Renal pelvis (tissue), 4 donors: ENCODE data around the gene ELMO2. TPM values are rescaled to one million over a fixed set of nuclear protein-coding genes. Genes with fewer than 3 reads are reported as not detected.
A peak's percentile ranks its signal among the peaks of the same experiment; 100 is the strongest.

Experiments used
- DNase-seq: peaks from one replicate; pipeline ENCODE4 v3.0.0-alpha.2; 2013
- polyA plus RNA-seq, 3 donors: library from polyadenylated mRNA; unstranded; fragments of 120-200 nt; gene quantifications; one replicate each; pipeline ENCODE4 v1.2.1, GENCODE V29; 2013; ENCODE audit not compliant: insufficient read length in 3 of 3

Gene ELMO2
- polyA plus RNA-seq, 3 donors, result 56.3 to 74.3 (median 67.4) TPM

DNA sequence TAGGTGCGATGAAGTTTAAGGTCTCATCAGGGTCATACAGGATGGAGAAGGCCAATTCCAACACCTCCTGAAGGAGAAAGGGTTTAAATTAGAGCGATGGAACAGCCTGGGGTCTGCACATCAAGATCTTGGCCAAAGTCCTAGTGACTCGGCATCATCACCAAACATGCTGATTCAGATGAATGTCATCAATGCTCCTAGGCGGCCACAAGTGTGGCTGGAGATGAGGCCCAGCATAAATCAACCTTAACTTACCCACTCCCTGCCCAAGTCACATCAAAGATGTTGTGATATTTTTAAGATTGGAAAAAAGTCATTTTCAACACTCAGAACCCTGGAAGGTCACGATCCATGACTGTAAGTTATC lies 37.5 kb downstream of the ELMO2 start:
- no peak for DNase-seq

DNA sequence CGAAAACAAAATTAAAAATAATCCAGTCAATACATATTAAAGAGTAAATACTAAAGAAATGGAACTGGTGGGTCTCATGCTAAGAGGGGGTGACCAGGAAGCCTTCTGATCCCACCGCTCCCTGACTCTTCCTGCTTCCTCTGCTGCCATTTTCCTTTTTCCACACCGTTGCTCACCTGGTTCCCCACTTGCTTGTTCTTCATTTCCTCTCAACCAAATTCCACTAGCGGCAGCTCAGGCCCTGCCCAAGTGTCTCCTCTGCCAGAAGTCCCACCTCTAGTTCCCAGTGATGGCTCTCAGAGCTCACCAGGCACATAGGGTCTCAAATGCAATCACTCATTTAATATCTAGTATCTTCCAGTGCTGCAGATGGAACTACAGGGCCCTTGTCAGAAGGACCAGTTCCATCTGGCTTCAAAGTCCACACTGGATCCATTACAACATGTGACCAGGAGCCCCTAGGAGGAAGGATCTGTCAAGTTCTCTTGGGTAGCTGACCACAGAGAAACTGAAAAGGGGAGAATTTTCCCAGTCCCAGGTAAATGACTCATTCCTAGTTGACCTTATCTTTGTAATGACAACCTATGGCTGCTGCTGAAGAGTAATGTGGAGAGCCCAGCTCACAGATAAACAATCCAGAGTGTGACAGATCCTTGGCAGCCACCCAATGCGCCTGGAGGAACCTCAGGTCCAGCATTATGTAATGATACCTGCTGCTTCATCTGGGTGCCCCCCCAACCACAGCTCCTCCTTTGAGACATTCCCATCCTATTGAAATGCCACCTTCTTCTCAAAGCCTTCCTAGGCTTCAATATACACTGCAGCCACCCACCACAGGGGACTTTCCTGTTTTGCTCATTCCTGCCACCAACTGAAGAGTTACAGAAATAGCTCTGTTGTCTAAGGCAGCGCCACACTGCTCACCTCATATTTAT lies 38.2 kb downstream of the ELMO2 start:
- DNase-seq, result no peak

DNA sequence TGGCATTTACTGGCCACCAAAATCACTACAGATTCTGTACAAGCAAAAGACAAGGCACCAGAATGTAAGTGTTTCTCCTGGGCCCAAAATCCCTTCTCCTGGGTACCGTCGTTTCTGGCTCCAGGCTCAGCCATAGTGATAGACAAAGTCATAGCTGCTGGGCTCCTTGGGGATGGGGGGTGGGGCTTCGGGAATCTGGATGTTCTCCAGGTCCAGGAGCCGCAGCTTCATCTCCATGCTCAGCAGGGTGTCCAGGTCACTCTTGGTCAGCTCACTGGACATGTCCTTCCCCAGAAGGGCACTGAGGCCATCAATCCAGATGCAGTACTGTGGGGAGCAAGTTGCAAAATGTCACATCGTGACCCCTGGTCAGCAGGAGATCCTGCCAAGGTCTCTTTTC lies 39.2 kb downstream of the ELMO2 start:
- no peak for DNase-seq

DNA sequence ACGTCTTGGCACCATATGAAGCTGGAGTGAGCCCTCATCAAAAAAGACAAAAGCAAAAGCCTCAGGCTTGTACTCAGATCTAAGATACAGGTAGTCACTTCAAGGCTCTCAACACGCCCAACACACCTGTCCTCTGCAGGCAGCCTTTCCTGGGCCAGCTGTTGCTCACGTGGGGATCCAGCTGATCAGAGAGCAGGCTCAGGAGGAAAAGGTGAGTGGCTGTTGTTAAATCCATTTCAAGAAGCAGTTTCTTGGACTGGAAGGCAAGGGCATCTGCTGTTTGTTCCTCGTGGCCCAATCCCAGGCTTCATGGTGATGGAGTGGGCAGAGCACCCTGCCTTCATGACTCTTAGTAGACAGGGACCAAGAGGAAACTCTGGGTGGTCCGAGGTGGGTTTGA lies 39.6 kb downstream of the ELMO2 start:
- DNase-seq, result no peak

DNA sequence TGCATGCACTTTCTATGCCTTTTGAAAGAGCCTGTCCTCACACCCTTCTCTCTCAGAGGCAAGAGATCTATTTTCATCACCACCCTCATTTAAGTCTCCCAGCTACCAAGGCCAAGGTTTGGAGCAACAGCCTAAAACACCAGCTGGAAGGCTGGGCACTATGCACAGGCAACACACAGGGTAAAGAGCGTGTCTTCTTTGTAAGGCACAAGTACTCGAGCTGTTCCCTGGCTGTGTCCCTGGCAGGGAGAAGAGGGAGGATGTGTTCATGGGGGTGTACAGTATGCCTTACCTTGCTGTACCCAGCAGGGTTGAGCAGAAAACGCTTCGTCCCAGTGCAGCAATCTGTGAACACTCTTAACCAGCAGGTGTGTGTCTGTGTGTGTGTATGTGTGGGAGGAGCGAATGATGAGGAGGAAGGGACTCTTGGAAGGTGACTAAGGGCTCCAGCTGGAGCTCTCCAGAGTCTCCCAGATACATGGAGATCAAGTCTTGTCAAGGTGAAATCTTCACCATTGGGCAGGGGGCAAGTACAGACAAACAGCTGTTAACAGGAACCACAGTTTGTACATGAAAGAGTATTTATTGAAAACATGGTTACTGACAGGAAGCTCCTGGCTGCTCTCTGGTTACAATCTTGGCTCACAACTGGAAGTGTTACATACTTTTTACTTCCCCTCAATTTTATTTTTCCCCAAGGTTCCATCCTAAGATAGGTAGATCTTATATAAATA lies 40.8 kb downstream of the ELMO2 start:
- no peak for DNase-seq

DNA sequence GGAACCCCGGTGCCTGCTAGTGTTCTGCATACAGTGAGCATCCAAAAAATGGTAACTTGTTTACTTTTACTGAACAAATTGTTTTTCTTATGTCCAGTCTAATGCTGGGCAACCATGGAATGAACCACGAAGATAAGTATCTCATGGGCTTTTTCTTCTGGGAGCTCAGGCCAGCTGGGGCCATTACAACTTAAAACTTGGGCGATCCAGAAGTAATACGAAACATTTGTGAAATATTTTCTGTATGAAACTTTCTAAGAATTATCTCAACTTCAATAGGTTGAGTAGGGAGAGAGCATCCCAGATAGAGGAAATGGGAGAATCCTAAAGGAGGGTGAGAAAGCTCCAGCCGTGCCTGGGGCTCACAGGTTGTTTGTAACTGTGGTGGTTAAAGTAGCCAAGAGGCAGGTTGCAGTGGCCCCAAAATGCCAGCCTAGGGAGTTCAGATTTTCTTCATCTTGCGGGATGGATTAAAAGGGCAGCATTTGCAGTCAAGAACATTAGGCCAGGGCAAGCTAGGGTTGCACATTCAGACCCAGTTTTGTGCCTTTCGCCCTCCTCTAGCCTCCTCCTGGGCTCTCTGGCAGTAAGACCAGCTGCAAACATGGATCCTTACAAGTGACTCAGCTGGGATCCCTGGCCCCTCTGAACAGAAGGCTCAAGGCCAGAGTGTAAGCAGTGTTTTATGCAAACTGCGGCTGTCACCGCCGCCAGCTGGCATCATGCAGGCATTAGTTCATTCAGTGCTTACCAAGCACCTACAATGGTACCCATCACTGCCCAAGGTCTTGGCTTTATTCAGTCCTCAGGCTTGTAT lies 41.5 kb downstream of the ELMO2 start:
- no peak for DNase-seq

DNA sequence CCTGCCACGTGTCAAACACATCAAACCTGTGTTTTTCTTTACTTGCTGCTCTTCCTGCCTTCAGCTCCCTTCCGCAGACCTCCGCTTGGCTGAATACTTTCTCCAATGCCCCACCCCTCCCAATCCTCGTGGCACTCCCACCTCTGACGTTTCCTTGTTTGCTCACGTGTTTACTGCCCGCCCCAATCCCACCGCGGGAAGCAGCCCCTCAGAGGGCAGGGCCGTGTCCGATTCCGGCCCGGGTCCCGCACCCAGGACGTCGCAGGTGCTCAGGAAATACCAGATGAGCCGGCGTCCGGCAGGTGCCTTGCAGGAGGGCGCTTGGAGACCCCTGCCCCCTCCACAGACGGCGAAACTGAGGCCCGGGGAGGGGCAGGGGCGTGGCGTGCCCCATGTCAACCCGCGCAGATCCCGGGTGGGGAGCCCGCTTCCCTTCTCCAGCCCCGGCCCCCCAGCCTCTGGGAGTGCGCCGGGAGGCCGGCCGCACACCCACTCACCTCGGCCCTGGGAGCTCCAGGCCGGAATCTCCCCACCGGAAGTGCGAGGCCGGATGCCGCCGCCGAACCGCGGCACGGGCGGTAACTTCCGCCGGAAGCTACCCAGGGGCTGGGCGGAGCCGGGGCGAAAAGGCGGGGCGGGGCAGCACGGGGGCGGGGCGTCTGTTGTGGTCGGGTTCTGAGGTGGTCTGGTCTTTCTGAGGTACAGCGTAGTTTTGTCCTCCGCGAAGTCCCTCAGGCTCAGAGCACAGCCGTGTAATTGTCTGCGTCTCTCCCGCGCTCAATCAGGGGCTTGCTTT lies 42.3 kb downstream of the ELMO2 start:
- peak; percentile 87 for DNase-seq

DNA sequence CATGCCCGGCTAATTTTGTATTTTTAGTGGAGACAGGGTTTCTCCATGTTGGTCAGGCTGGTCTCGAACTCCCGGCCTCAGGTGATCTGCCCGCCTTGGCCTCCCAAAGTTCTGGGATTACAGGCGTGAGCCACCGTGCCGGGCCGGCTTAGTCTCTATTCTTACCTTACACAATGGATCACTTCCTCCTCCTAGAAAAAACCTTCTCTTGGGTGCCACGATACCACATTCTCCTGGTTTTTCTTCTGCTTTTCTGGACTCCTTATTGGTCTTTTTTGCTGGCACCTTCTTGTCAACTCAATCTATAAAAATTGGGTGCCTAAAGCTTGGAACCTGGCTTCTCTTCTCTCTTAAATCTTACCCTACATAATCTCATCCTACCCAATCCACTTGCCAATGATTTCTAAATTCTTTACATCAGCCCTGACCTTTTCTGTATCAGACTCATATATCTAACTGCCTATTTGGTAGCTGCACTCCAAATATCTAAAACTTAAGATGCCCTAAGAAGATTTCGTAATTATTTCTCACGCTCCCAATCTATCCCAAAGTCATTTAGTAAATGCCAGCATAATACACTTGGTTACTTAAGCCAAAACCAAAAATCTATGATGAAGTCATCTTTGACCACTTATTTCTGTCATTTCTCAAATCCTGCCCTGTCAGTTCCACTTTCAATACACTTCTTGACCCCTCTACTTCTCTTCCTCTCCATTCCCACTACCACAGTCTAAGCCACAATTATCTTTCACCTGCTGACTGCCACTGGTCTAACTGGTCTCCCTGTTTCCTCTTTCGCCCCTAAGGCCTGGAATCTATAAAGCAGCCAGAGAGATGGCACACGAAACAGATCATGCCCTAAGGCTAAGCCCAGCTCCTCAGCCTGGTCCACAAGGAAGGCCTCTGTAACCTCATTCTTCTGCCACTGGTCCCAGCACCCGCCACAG lies 43.2 kb downstream of the ELMO2 start:
- no peak for DNase-seq

DNA sequence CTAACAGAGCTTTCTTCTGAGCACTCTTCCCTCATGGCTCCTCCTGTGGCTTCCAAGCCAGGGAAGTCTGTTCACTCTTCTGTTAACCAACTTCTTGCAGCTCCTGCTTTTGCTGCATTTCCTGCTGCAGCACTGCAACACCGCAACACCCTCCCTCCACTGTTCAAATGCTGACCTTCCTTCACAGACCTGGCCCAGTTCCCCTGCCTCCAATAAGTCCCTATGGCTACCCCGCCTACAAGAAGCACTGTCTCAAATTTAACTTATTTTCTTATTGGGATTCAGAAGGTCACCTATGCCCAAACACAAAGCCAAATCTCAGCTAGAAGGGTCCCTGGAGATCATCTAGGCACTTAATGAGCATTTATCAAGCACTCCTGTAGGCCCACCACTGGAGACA lies 44.6 kb downstream of the ELMO2 start:
- DNase-seq, result no peak

DNA sequence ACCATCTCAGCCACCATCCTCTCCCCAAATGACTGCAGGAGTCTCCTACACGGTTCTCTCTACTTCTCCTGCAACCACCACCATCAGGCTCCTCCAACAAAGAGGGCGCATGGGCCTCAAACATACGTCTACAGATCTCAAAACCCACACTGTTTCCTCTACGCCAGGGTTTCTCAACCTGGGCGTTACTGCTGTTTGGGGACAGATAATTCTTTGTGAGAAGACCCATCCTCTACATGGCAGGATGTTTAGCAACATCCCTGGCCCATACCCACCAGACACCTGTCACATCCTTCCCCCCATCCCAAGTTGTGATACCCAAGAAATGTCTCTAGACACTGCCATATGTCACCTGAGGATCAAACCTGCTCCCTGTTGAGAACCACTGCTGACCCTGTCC lies 45.0 kb downstream of the ELMO2 start:
- DNase-seq, result no peak

DNA sequence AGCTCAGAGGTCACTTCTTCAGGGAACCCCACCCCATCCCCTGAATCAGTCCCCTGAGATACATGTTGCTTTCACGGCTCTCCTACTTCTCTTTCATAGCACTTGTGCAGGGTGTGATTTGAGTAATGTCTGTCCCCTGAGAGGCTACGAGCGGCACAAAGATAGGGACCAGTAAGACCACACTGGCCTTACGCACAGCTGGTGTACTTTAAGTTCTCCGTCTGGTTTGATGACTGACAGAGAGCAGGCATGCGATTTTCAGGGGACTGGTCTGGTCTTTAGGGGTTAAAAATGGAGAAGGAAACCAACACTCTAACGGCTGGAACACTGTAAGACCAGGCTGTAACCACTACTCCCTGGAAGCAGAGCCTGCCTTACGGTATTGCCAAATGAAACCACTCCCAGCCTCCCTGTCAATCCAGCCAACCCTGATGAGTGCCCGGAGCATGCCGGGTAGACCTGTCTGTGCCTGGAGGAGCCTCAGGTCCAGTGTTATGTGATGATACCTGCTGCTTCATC lies 47.1 kb downstream of the ELMO2 start:
- DNase-seq, result no peak

DNA sequence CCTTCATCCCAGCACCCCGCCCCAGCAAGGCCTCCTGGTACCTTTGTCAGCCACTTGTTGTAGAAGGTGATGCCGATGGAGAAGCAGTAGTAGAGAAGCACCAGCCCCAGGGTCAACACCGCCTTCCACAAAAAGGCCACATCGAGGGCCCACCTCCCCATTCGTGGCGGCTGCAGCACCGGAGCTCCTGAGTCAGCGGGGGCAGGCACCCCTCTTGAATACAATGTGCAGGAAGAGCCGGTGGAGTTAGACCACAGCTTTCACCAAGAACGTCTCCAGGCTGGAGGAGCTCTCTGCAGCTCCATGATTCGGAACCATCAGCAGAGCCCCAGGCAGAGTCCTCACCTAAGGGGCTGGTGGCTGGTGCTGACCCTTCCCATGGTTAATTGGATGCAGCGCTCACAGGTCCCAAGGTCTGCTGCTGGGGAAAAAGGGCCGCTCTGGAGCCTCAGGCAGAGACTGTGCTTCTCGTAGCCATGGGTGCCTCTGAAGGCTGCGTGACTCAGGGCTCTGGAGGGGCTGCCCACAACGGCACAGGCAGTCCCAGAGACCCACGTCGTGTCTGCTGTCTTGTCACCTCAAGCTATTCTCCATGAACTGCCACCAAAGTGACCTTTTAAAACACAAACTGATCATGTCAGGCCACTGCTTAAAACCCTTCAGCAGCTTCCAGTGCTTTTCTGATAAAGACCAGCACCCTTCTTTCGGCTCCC lies 47.9 kb downstream of the ELMO2 start:
- DNase-seq, result no peak

DNA sequence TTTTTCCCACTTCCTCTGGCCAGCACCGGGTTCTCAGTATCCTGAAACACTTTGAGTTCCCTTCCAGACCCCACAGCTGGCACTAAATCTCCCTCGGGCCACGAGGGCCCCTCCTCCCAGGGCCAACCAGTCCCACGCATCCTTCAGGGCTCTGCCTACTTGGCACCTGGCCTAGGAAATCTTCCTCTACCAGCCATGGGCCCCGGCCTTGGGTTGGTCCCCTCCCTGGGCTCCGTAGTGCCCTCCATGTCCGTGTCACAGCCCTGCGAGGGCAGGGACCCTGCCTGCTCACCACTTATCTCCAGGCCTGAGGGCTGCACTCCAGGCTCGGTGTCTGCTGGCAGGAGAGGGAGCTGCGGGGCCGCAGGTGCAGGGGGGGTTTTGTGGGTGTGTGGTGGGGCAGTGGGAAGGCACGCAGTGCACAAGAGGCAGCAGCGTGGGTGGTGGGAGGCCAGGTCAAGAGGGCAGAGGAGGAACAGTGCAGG lies 49.3 kb downstream of the ELMO2 start:
- no peak for DNase-seq

DNA sequence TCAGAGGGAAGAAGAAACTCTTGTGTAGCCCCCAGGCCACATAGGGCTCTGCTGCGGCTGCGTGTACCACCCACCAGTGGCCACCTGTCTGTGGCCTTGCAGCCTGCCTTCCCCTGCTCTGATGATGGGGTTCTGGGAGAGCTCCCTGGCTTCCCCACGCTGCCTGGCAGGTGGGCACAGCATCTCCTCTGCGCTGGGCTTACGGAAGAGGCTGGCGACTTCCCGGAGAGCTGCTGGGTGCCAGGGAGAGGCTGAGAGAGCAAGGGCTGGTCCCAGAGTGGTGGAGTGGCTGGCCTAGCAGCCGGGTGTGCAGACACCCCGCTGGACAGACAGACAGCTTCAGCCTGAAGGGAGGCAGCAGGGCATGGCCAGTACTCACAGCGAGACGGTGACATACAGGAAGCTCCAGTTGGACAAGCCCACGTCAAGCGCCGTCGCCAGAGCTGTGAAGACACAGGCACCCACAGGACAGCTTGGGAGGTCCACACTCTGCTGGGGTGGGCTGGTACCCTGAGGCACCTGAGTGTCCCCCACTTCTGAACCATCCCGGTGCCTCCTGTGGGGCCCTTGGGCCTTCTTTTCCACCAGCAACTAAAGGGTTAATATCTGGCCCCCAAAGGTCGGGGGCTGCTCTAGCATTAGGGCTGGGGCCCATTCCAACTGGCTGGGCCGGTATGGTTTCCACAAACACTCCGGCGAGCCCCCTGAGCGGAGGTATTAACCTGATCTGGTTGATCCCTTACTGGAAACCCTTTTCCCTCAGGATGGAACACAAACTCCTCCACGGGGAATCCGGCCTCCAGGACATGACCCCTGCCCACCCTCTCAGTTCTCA lies 50.0 kb downstream of the ELMO2 start:
- no peak for DNase-seq

DNA sequence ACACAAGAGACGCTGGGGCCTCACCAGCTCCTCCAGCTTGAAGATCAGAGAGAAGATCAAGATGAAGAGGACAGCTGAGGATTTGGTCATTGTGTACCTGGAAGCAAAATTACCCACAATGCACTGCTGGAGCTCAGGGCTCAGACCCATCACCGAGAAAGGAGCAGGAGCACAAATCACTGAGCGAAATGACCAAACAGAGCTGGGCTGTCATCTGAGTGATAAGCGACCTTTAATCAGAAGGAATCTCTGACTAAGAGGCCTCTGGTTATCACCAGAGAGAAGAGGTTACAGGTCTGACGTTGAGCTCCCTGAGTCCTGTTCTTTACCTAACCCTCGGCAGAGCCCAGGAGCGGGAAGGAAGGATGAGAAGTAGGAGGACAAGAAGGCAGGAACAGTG lies 50.6 kb downstream of the ELMO2 start:
- no peak for DNase-seq

DNA sequence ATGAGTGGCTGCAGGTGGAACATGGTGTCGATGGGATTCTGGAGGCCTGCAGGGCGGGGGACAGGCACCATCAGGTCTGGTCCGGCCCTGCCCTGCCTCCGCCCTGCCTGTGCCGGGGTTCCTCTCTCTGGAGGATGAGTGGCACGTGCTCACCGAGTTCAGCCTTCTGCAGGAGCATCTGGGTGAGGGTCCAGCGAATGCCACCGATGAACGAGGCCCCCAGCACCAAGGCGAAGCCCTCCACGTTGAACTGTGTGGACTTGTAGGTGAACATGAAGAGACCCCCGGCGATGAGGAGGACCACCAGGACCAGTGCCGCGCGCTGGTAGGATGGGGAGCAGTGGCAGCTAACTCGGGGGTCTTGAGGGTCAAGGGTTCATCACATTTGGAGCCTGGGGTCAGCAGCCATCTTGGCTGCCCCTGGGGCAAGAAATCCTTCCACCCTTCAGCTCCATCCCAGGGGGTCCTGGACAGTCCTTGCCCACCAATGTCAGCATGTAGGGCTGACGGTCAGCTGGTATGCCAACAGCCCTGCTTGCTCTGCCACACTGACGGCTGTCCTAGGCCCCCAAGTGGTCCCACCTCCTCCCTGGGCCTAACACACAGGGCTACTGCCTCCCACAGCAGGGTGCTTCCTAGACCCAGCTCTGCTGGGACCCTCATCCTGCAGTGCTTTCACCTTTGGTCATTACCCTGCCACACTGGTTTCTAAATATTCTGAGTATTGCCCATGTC lies 51.3 kb downstream of the ELMO2 start:
- DNase-seq, result no peak

DNA sequence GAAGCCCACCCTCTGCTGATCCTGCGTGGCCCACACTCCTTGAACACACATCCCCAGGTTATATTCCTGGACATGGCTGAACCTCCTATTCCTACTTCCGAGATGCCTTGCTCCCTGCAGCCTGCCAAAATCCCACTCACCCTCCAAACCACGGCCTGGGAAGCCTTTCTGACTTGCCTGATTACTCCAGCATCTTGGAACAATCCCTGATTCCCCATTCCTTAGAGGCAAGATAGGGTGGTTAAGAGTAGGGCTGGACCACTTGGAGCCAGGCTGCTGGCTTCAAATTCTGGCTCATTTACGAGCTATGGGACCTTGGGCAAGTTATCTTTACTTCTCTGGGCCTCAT lies 52.2 kb downstream of the ELMO2 start:
- DNase-seq, result no peak
